Stomach (tissue), 9 donors: ENCODE results near the gene METTL5. TPM values are rescaled to one million over a fixed set of nuclear protein-coding genes. Genes with fewer than 3 reads are reported as not detected.
"Not testable (repeated sequence)": the region's sequence is repeated elsewhere in the genome, so short reads cannot be mapped to it uniquely, and the experiment has no call there.

Experiments used
- DNase-seq, 2 donors: peaks; one replicate each; pipeline versions ENCODE4 v3.0.0 to v3.0.0-alpha.2; 2013 to 2019
- H3K27ac ChIP-seq, 5 donors: fragments of 200-600 bp in 4 of 5; sonication (generic) in 4 of 5; one replicate each; pipeline ENCODE4 v1.5.1; 2013 to 2019; ENCODE audit warnings: mild to moderate bottlenecking in 1 of 5, moderate library complexity in 1 of 5
- H3K27me3 ChIP-seq, 3 donors: fragments of 200-600 bp; sonication (generic); one replicate each; pipeline ENCODE4 v1.5.1; 2017 to 2019; ENCODE audit warnings: mixed run types in 1 of 3
- H3K36me3 ChIP-seq, 4 donors: fragments of 200-600 bp; sonication (generic); 1 replicate in 3 of 4; 2 replicates in 1 of 4; pipeline ENCODE4 v1.5.1; 2016 to 2019
- H3K4me1 ChIP-seq, 4 donors: fragments of 200-600 bp; sonication (generic); one replicate each; pipeline ENCODE4 v1.5.1; 2016 to 2019
- H3K4me3 ChIP-seq, 4 donors: fragments of 200-600 bp; sonication (generic) in 3 of 4; one replicate each; pipeline ENCODE4 v1.5.1; 2016 to 2019; ENCODE audit warnings: mild to moderate bottlenecking in 1 of 4
- H3K9me3 ChIP-seq, 4 donors: fragments of 200-600 bp; sonication (generic); one replicate each; pipeline ENCODE4 v1.5.1; 2016 to 2019
- EP300 ChIP-seq: sonication (generic); formaldehyde crosslinking; IDR thresholded peaks from one replicate; pipeline ENCODE4 v1.6.1; 2017; ENCODE audit warnings: antibody characterized with exemption
- POLR2A ChIP-seq, 4 donors: fragments of 450-650 bp; IDR thresholded peaks; one replicate each; pipeline ENCODE4 v1.6.1; 2016; ENCODE audit warnings: antibody characterized with exemption in 4 of 4, control low read depth in 2 of 4, mild to moderate bottlenecking in 1 of 4, moderate library complexity in 1 of 4
- POLR2AphosphoS5 ChIP-seq, 3 donors: sonication (generic); formaldehyde crosslinking; IDR thresholded peaks; one replicate each; pipeline ENCODE4 v1.6.1; 2016; ENCODE audit warnings: antibody characterized with exemption in 3 of 3
- WGBS, 5 donors: extraction: QIAGEN DNeasy Blood & Tissue Kit in 3 of 5; methylation state at CpG; one replicate each; pipeline versions ENCODE4 v1.1.5 to v1.1.7; 2013 to 2018; 5-methylcytosine and 5-hydroxymethylcytosine counted together
- intact Hi-C: fragments of 100-400 bp; cut with DNase I; formaldehyde crosslinking; loops from one replicate; pipeline ENCODE4 v1.15.1; 2023; ENCODE audit warnings: low total_unique reads
- polyA plus RNA-seq, 3 donors: library from polyadenylated mRNA; stranded (reverse); fragments of 200-250 nt; gene quantifications; one replicate each; pipeline ENCODE4 v1.2.3, GENCODE V29; 2013
- total RNA-seq, 5 donors: library from RNA; depleted of rRNA; stranded (reverse); fragments of >200 nt; gene quantifications; one replicate each; pipeline versions ENCODE4 v1.1.0 to v1.2.3, GENCODE V29; 2014 to 2016
- TF ChIP-seq, protein P1 (sequence below), 7 experiments: fragments of 450-650 bp in 4 of 7; fragments of 200-600 bp in 3 of 7; sonication (generic) in 3 of 7; IDR thresholded peaks; one replicate each; pipeline ENCODE4 v1.5.1; 2016 to 2019; ENCODE audit warnings: antibody characterized with exemption in 7 of 7, control low read depth in 2 of 7, mild to moderate bottlenecking in 1 of 7
- donor health status: healthy with polysubstance abuse.
- donor health status: Bipolar disorder and iron deficiency.
- donor health status: healthy.

Gene METTL5
- total and polyA plus RNA-seq, 8 donors = 1.4 to 87.2 (median 43.0) TPM

DNA sequence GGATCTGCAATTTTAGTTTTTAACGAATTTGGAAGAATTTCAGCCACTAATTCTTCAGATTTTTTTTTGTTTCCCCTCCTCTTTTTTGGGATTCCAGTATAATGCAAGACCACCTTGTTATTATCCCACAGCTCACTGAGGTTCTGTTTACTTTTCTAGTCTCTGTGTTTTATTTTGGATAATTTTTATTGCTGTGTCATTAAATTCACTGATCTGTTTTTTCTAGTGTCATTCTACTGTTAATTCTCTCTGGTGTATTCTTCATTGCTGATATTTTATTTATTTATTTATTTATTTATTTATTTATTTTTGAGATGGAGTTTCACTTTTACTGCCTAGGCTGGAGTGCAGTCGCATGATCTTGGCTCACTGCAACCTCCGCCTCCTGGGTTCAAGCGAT lies 34.7 kb upstream of the METTL5 start:
- H3K9me3 ChIP-seq = peaks cover 0 to 5% (median 0%) of the 10 kb centered on the region in 4 donors
- peaks cover 0 to 9% (median 2%) of the 10 kb centered on the region in 4 donors for H3K4me1 ChIP-seq
- no peak for DNase-seq
- H3K27me3 ChIP-seq = no peaks in the 10 kb centered on the region
- intact Hi-C loops = no loop called here
- WGBS, 5 donors = 93 to 99% (median 97%) methylated on average over 4 of the region's 4 CpGs
- no peak overlapping the region for H3K4me3 ChIP-seq
- no peak overlapping the region for H3K27ac ChIP-seq
- no peak for TF ChIP-seq EP300
- no peak for TF ChIP-seq POLR2AphosphoS5 (IDR thresholded peaks at IDR 0.05)
- TF ChIP-seq POLR2A (IDR thresholded peaks at IDR 0.05) = no peak
- TF ChIP-seq, protein P1, sequence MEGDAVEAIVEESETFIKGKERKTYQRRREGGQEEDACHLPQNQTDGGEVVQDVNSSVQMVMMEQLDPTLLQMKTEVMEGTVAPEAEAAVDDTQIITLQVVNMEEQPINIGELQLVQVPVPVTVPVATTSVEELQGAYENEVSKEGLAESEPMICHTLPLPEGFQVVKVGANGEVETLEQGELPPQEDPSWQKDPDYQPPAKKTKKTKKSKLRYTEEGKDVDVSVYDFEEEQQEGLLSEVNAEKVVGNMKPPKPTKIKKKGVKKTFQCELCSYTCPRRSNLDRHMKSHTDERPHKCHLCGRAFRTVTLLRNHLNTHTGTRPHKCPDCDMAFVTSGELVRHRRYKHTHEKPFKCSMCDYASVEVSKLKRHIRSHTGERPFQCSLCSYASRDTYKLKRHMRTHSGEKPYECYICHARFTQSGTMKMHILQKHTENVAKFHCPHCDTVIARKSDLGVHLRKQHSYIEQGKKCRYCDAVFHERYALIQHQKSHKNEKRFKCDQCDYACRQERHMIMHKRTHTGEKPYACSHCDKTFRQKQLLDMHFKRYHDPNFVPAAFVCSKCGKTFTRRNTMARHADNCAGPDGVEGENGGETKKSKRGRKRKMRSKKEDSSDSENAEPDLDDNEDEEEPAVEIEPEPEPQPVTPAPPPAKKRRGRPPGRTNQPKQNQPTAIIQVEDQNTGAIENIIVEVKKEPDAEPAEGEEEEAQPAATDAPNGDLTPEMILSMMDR (IDR thresholded peaks at IDR 0.05) = no peak
- peaks cover 0 to 4% (median 0%) of the 10 kb centered on the region in 4 donors for H3K36me3 ChIP-seq

DNA sequence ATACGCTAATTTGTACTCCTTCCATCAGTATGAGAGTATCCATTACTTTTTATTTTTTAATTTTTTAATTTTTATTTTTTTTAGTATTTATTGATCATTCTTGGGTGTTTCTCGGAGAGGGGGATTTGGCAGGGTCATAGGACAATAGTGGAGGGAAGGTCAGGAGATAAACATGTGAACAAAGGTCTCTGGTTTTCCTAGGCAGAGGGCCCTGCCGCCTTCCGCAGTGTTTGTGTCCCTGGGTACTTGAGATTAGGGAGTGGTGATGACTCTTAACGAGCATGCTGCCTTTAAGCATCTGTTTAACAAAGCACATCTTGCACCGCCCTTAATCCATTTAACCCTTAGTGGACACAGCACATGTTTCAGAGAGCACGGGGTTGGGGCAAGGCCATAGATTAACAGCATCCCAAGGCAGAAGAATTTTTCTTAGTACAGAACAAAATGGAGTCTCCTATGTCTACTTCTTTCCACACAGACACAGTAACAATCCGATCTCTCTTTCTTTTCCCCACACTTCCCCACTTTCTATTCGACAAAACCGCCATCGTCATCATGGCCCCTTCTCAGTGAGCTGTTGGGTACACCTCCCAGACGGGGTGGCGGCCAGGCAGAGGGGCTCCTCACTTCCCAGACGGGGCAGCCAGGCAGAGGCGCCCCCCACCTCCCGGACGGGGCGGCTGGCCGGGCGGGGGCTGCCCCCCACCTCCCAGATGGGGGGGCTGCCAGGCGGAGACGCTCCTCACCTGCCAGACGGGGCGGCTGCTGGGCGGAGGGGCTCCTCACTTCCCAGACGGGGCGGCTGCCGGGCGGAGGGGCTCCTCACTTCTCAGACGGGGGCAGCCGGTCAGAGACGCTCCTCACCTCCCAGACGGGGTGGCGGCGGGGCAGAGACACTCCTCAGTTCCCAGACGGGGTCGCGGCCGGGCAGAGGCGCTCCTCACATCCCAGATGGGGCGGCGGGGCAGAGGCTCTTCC lies 30.9 kb upstream of the METTL5 start:
- H3K36me3 ChIP-seq, intact Hi-C loops, DNase-seq, H3K27ac ChIP-seq, H3K4me3 ChIP-seq, H3K9me3 ChIP-seq, H3K27me3 ChIP-seq: not testable (repeated sequence)
- H3K4me1 ChIP-seq = peaks cover 0 to 16% (median 5%) of the 10 kb centered on the region in 4 donors
- 92 to 98% (median 97%) methylated on average over 25 to 39 of the region's 42 CpGs for WGBS, 5 donors

DNA sequence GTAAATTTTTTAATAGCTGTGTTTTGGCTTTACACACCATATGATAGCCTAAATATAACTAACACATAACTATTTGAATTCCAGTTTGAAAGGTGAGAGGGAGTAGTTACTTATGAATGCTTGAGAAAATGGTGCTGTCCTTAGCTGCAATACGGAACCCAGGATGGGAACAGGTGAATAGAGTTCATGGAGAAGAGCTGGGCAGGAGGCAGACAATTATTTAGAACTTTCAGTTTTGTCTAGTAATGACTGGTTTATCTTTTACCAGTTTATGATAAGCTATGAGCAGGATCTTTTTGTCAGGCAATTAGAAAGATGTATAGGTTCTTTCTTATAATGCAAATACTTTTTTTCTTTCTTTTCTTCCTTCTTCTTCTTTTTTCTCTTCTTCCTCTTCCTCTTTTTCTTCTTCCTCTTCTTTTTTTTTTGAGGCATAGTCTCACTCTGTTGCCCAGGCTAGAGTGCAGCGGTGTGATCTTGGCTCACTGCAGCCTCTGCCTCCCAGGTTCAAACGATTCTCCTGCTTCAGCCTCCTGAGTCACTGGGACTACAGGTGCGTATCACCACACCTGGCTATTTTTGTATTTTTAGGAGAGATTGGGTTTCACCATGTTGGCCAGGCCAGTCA lies 28.4 kb upstream of the METTL5 start:
- intact Hi-C loops = no loop called here
- 85 to 97% (median 96%) methylated on average over 4 of the region's 4 CpGs for WGBS, 5 donors

DNA sequence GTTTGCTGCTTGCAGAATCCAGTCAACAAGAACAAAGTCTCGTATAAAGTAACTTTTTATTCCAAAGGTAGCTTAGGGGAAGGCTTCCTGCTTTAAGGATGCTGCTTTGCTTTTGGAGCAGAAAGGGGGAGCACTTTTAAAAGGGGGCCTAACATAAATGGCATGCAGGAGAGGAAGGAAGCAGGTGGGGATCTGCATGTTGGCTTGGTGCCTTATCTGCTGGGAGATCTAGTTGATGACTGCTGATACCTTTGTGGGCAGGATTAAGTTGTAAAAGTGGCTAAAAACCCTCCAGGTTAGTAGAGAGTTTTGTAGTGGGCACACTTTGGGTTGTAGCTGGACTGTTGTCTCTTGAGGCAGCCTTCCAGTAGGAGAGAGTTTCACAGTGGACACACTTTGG lies 25.0 kb upstream of the METTL5 start:
- intact Hi-C loops = no loop called here
- H3K9me3 ChIP-seq = peaks cover 0 to 4% (median 0%) of the 10 kb centered on the region in 4 donors
- H3K27me3 ChIP-seq = no peaks in the 10 kb centered on the region
- WGBS, 5 donors = 90 to 100% (median 97%) methylated on average over 1 of the region's 1 CpG
- DNase-seq = no peak
- H3K4me1 ChIP-seq = peaks cover 0 to 51% (median 25%) of the 10 kb centered on the region in 4 donors
- H3K36me3 ChIP-seq = peaks cover 0 to 7% (median 0%) of the 10 kb centered on the region in 4 donors
- H3K27ac ChIP-seq = no peak overlapping the region
- TF ChIP-seq POLR2A (IDR thresholded peaks at IDR 0.05) = no peak
- TF ChIP-seq, protein P1 (IDR thresholded peaks at IDR 0.05) = no peak
- TF ChIP-seq EP300 = no peak
- TF ChIP-seq POLR2AphosphoS5 (IDR thresholded peaks at IDR 0.05) = no peak
- no peak overlapping the region for H3K4me3 ChIP-seq

More for the DNA sequence above, 28.4 kb upstream of the METTL5 start:
- Histone ChIP-seq H3K9me3 (peaks cover 0 to 5% (median 2%) of the 10 kb centered on the region in 4 donors), H3K27ac (no peak overlapping the region), H3K27me3 (no peaks in the 10 kb centered on the region), H3K4me3 (no peak overlapping the region), H3K36me3 (peaks cover 0 to 11% (median 0%) of the 10 kb centered on the region in 4 donors), H3K4me1 (peaks cover 0 to 30% (median 14%) of the 10 kb centered on the region in 4 donors)
- DNase-seq = no peak
- TF ChIP-seq POLR2AphosphoS5 (IDR thresholded peaks at IDR 0.05) = no peak
- TF ChIP-seq EP300 = no peak
- no peak for TF ChIP-seq POLR2A (IDR thresholded peaks at IDR 0.05)
- TF ChIP-seq, protein P1 (IDR thresholded peaks at IDR 0.05) = no peak

DNA sequence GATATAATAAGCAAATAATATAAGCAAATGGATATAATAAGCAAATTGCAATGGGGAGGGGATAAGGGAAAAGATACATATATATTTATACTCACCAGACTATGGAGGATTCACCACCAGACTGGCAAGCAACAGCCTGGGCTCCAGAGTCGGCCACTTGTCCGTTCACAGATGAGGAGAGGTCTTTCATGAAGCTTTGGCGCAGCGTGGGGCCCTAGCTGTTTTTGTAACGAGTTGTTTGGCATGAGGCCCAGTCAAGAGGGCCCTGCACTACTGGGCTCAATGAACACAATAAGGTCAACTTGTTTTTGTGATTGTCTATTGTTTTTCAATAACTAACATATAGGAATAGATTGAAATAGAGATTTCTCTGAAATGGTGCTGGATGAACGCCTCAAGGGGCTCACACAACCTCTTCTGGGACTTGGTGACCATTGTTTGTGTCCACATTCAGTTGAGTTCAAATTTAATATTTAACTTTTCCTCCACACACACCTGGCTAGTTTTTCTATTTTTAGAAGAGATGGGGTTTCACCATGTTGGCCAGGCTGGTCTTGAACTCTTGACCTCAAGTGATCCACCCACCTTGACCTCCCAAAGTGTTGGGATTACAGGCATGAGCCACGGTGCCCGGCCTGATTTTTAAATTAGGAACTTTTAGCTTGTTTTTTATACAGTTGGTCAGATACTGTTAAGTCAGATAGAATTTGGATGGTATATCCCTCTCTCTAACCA lies 24.4 kb upstream of the METTL5 start:
- H3K4me1 ChIP-seq = peaks cover 0 to 51% (median 25%) of the 10 kb centered on the region in 4 donors
- DNase-seq, H3K4me3 ChIP-seq, intact Hi-C loops, H3K36me3 ChIP-seq, H3K27me3 ChIP-seq, H3K27ac ChIP-seq, H3K9me3 ChIP-seq: not testable (repeated sequence)
- 74 to 82% (median 78%) methylated on average over 8 of the region's 8 CpGs for WGBS, 5 donors
